T-cell (primary cell): ENCODE measurements around the gene MRM2. TPM values are rescaled to one million over a fixed set of nuclear protein-coding genes. Genes with fewer than 3 reads are reported as not detected.

Source experiments
- ATAC-seq, 4 experiments: fragments of 200-7000 bp in 3 of 4; fragments of 150-1000 bp in 1 of 4; cut with Tn5 transposase; replicated peaks in 1 of 4; 1 replicate in 3 of 4; 2 replicates in 1 of 4; pipeline ENCODE4 v1.10.0; 2021; ENCODE audit warnings: moderate library complexity in 3 of 4, mild to moderate bottlenecking in 2 of 4, moderate number of reproducible peaks in 1 of 4
- CTCF ChIA-PET, 2 donors: fragments of 300-600 bp; sonication (Branson Sonifier 250); formaldehyde crosslinking; loops; one replicate each; lab custom pipeline; 2022; ENCODE audit warnings: antibody characterized with exemption in 2 of 2; lab: Charles Lee
- POLR2A ChIA-PET, 2 donors: fragments of 300-600 bp; sonication (Branson Sonifier 250); formaldehyde crosslinking; loops; one replicate each; lab custom pipeline; 2022; ENCODE audit warnings: antibody characterized with exemption in 2 of 2; lab: Charles Lee
- DNase-seq, 35 experiments: peaks; one replicate each; pipeline versions ENCODE4 v3.0.0 to v3.0.0-alpha.2; 2013 to 2023
- H3K27ac ChIP-seq: one replicate; pipeline ENCODE4 v1.5.1; 2013; ENCODE audit warnings: low read length
- H3K27me3 ChIP-seq, 2 experiments: replicated peaks in 1 of 2; 1 replicate in 1 of 2; 2 replicates in 1 of 2; pipeline versions ENCODE4 v1.6.1 to v1.7.0; 2013; ENCODE audit warnings: low read length in 1 of 2, mixed read lengths in 1 of 2; ENCODE audit not compliant: control insufficient read depth in 2 of 2, insufficient read depth in 2 of 2; ENCODE audit errors: extremely low read depth in 1 of 2
- H3K36me3 ChIP-seq, 2 donors: 1 replicate in 1 of 2; 2 replicates in 1 of 2; pipeline versions ENCODE4 v1.6.1 to v1.7.0; 2013; ENCODE audit warnings: low read length in 1 of 2; ENCODE audit not compliant: control insufficient read depth in 2 of 2, insufficient read depth in 1 of 2; ENCODE audit errors: extremely low read depth in 1 of 2
- H3K4me1 ChIP-seq, 2 experiments: 1 replicate in 1 of 2; 2 replicates in 1 of 2; pipeline versions ENCODE4 v1.6.1 to v1.7.0; 2013; ENCODE audit warnings: low read length in 2 of 2, mixed read lengths in 1 of 2; ENCODE audit not compliant: insufficient read depth in 2 of 2, control insufficient read depth in 1 of 2; ENCODE audit errors: extremely low read depth in 1 of 2
- H3K4me3 ChIP-seq, 2 donors: 1 replicate in 1 of 2; 2 replicates in 1 of 2; pipeline versions ENCODE4 v1.5.1 to v1.7.0; 2013; ENCODE audit warnings: mild to moderate bottlenecking in 2 of 2, low read length in 1 of 2, moderate library complexity in 1 of 2; ENCODE audit not compliant: control insufficient read depth in 1 of 2; ENCODE audit errors: extremely low read depth in 1 of 2
- H3K9me3 ChIP-seq: 2 replicates; pipeline ENCODE4 v1.7.0; 2013
- H3K27ac Mint-ChIP-seq, 2 donors: one replicate each; pipeline ENCODE4 v1.8.0; 2020 to 2021; ENCODE audit warnings: mild to moderate bottlenecking in 2 of 2, mixed read lengths in 2 of 2
- H3K27me3 Mint-ChIP-seq, 2 donors: one replicate each; pipeline ENCODE4 v1.8.0; 2021 to 2022; ENCODE audit warnings: mixed read lengths in 2 of 2
- H3K36me3 Mint-ChIP-seq: one replicate; pipeline ENCODE4 v1.8.0; 2021; ENCODE audit warnings: mixed read lengths
- H3K4me1 Mint-ChIP-seq, 3 donors: one replicate each; pipeline ENCODE4 v1.8.0; 2020 to 2022; ENCODE audit warnings: mixed read lengths in 3 of 3, mild to moderate bottlenecking in 1 of 3
- H3K4me3 Mint-ChIP-seq, 3 donors: one replicate each; pipeline ENCODE4 v1.8.0; 2020 to 2022; ENCODE audit warnings: mild to moderate bottlenecking in 3 of 3, mixed read lengths in 3 of 3, moderate library complexity in 3 of 3
- H3K9me3 Mint-ChIP-seq, 3 donors: one replicate each; pipeline ENCODE4 v1.8.0; 2020 to 2022; ENCODE audit warnings: mixed read lengths in 3 of 3
- WGBS: methylation state at CpG from one replicate; pipeline ENCODE4 v1.1.5; 2013; ENCODE audit warnings: missing lambda C conversion rate; ENCODE audit not compliant: insufficient coverage; 5-methylcytosine and 5-hydroxymethylcytosine counted together
- total RNA-seq, 35 experiments: library from RNA in 6 of 35; stranded (reverse) in 6 of 35; fragments of 120-200 nt in 1 of 35; gene quantifications; one replicate each; pipeline versions ENCODE4 v1.2.1 to v1.2.4 and lab custom pipeline; 2013 to 2026

MRM2 gene
- total RNA-seq, 5 donors from 2014 or later (not counting 1 experiment from before 2014, with no cell fraction given), result 6.5 to 20.0 (median 17.9) TPM

GRCh38 chr7:2218444-2218785 lies 23.6 kb downstream of the MRM2 start:
- H3K9me3 Mint-ChIP-seq, result no peaks in the 10 kb centered on the region
- Histone ChIP-seq H3K4me1 (peaks cover 0 to 8% of the 10 kb centered on the region in 2 experiments), H3K27ac (no peak overlapping the region), H3K27me3 (no peaks in the 10 kb centered on the region), H3K9me3 (no peaks in the 10 kb centered on the region), H3K4me3 (no peak overlapping the region), H3K36me3 (peaks cover 30 to 59% of the 10 kb centered on the region in 2 donors)
- ATAC-seq (no peak), DNase-seq (no peak)
- CTCF ChIA-PET, result no interaction called here
- H3K36me3 Mint-ChIP-seq, result peaks cover 50% of the 10 kb centered on the region
- no peaks in the 10 kb centered on the region for H3K27me3 Mint-ChIP-seq
- H3K4me1 Mint-ChIP-seq, result peaks cover 0 to 12% (median 11%) of the 10 kb centered on the region in 3 donors
- 98% methylated on average over 6 of the region's 9 CpGs for WGBS
- H3K4me3 Mint-ChIP-seq, result no peak overlapping the region
- H3K27ac Mint-ChIP-seq, result no peak overlapping the region
- POLR2A ChIA-PET, result no interaction called here

GRCh38 chr7:2217716-2218443 lies 24.1 kb downstream of the MRM2 start:
- no peak for ATAC-seq
- Histone ChIP-seq H3K27ac (no peak overlapping the region), H3K36me3 (peaks cover 33 to 59% of the 10 kb centered on the region in 2 donors), H3K4me3 (no peak overlapping the region), H3K4me1 (peaks cover 0 to 8% of the 10 kb centered on the region in 2 experiments), H3K9me3 (no peaks in the 10 kb centered on the region), H3K27me3 (no peaks in the 10 kb centered on the region)
- H3K27me3 Mint-ChIP-seq, result no peaks in the 10 kb centered on the region
- H3K36me3 Mint-ChIP-seq, result peaks cover 51% of the 10 kb centered on the region
- no peak overlapping the region for H3K4me3 Mint-ChIP-seq
- CTCF ChIA-PET, result no interaction called here
- H3K4me1 Mint-ChIP-seq, result peaks cover 0 to 12% (median 11%) of the 10 kb centered on the region in 3 donors
- WGBS, result 97% methylated on average over 16 of the region's 19 CpGs
- H3K9me3 Mint-ChIP-seq, result no peaks in the 10 kb centered on the region
- DNase-seq, result no peak
- POLR2A ChIA-PET, result no interaction called here
- H3K27ac Mint-ChIP-seq, result no peak overlapping the region

- no peak overlapping the region for H3K4me3 Mint-ChIP-seq
- H3K27ac Mint-ChIP-seq, result no peak overlapping the region
- ChIA-PET CTCF (no interaction called here), POLR2A (no interaction called here)
- ATAC-seq, result no peak
- no peak for DNase-seq
- no peaks in the 10 kb centered on the region for H3K27me3 Mint-ChIP-seq
- H3K27me3 ChIP-seq, result no peaks in the 10 kb centered on the region
- H3K9me3 ChIP-seq, result no peaks in the 10 kb centered on the region
- WGBS, result 95% methylated on average over 9 of the region's 10 CpGs
- H3K27ac ChIP-seq, result no peak overlapping the region
- H3K9me3 Mint-ChIP-seq, result no peaks in the 10 kb centered on the region
- no peak overlapping the region for H3K4me3 ChIP-seq
- peaks cover 0 to 8% of the 10 kb centered on the region in 2 experiments for H3K4me1 ChIP-seq
- peaks cover 54% of the 10 kb centered on the region for H3K36me3 Mint-ChIP-seq
- H3K4me1 Mint-ChIP-seq, result peaks cover 0 to 12% (median 7%) of the 10 kb centered on the region in 3 donors
- H3K36me3 ChIP-seq, result peaks cover 36 to 57% of the 10 kb centered on the region in 2 donors
These were observed 24.8 kb downstream of the MRM2 start for GRCh38 chr7:2217206-2217605.

- Histone ChIP-seq H3K4me1 (peaks cover 0 to 8% of the 10 kb centered on the region in 2 experiments), H3K9me3 (no peaks in the 10 kb centered on the region), H3K4me3 (no peak overlapping the region), H3K27ac (no peak overlapping the region), H3K27me3 (no peaks in the 10 kb centered on the region), H3K36me3 (peaks cover 37 to 58% of the 10 kb centered on the region in 2 donors)
- ATAC-seq, result no peak
- peaks cover 60% of the 10 kb centered on the region for H3K36me3 Mint-ChIP-seq
- H3K9me3 Mint-ChIP-seq, result no peaks in the 10 kb centered on the region
- CTCF ChIA-PET, result no interaction called here
- POLR2A ChIA-PET, result no interaction called here
- 89% methylated on average over 17 of the region's 17 CpGs for WGBS
- H3K4me3 Mint-ChIP-seq, result no peak overlapping the region
- DNase-seq, result no peak
- H3K27ac Mint-ChIP-seq, result no peak overlapping the region
- H3K4me1 Mint-ChIP-seq, result peaks cover 0 to 12% (median 7%) of the 10 kb centered on the region in 3 donors
- H3K27me3 Mint-ChIP-seq, result no peaks in the 10 kb centered on the region
These were observed 26.2 kb downstream of the MRM2 start for GRCh38 chr7:2215851-2216250.

- Mint-ChIP-seq H3K4me1 (peaks cover 0 to 12% (median 7%) of the 10 kb centered on the region in 3 donors), H3K4me3 (no peak overlapping the region), H3K36me3 (peaks cover 60% of the 10 kb centered on the region), H3K27ac (peak overlapping the region in 1 of 2 donors; percentile 56), H3K9me3 (no peaks in the 10 kb centered on the region), H3K27me3 (no peaks in the 10 kb centered on the region)
- Histone ChIP-seq H3K36me3 (peaks cover 31 to 53% of the 10 kb centered on the region in 2 donors), H3K27ac (no peak overlapping the region), H3K4me3 (no peak overlapping the region), H3K4me1 (peaks cover 0 to 8% of the 10 kb centered on the region in 2 experiments), H3K9me3 (no peaks in the 10 kb centered on the region), H3K27me3 (no peaks in the 10 kb centered on the region)
- DNase-seq, result peak in 3 of 35 experiments; percentile 9 to 14 (median 10)
- CTCF ChIA-PET, result no interaction called here
- WGBS, result 50% methylated on average over 8 of the region's 9 CpGs
- POLR2A ChIA-PET, result no interaction called here
- peak in 3 of 4 experiments; percentile 55 to 75 (median 66) for ATAC-seq
These were observed 27.4 kb downstream of the MRM2 start for GRCh38 chr7:2214636-2215035.

- H3K4me3 Mint-ChIP-seq, result no peak overlapping the region
- WGBS, result 96% methylated on average over 13 of the region's 15 CpGs
- peaks cover 60% of the 10 kb centered on the region for H3K36me3 Mint-ChIP-seq
These were observed 28.3 kb downstream of the MRM2 start for GRCh38 chr7:2213551-2214215.

More at GRCh38 chr7:2213551-2214215, 28.3 kb downstream of the MRM2 start:
- Mint-ChIP-seq H3K9me3 (no peaks in the 10 kb centered on the region), H3K27me3 (no peaks in the 10 kb centered on the region), H3K27ac (peak overlapping the region in 1 of 2 donors; percentile 60), H3K4me1 (peaks cover 0 to 12% (median 7%) of the 10 kb centered on the region in 3 donors)
- Histone ChIP-seq H3K9me3 (no peaks in the 10 kb centered on the region), H3K4me3 (no peak overlapping the region), H3K36me3 (peaks cover 29 to 52% of the 10 kb centered on the region in 2 donors), H3K27me3 (no peaks in the 10 kb centered on the region), H3K27ac (no peak overlapping the region), H3K4me1 (peaks cover 0 to 8% of the 10 kb centered on the region in 2 experiments)
- POLR2A ChIA-PET, result no interaction called here
- ATAC-seq (no peak), DNase-seq (no peak)
- CTCF ChIA-PET, result no interaction called here
